DMS 273 (cell line): ENCODE data around the gene CSHL1.
A peak's percentile ranks its signal among the peaks of the same experiment; 100 is the strongest.
"Not testable (repeated sequence)": the region's sequence is repeated elsewhere in the genome, so short reads cannot be mapped to it uniquely, and the experiment has no call there.

Source experiments
- DNase-seq: peaks from one replicate; lab custom pipeline; 2025; ENCODE audit not compliant: unreplicated experiment; lab: John Stamatoyannopoulos, UW

The CSHL1 gene

DNA sequence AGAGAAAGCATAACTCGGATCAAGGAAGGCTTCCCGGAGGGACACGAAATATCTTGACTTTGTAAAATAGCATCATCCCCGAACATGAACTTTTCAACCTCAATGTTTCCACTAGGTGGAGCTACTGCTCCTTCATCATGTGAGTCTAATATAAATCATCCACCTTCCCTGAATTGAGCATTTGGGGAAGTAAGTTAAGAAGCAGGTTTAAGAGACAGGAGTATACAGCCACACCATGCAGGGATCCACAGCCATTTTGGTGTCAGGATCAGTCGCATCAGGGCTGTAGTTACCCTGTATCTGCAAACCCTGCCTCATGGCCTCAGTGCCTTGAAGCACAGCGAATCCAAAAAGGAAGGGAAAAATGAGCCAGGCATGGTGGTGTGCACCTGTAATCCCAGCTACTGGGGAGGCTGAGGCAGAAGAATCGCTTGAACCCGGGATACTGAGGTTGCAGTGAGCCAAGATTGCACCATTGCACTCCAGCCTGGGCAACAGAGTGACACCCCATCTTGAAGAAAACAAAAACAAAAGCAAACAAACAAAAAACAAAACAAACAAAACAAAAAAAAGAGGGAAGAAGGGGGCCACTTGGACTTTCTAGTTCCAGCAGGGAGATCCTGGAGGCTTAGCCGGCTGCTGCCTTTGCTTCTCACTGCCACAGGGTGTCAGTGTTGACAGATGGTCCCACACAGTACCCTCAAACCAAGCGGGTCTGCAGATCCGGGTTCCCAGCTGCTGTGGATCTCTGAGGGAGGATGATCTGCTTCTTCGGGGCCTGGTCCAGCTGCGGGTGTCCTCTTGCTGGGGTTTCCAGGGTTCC is 21.8 kb downstream of the CSHL1 start:
- DNase-seq: peak; percentile 84

DNA sequence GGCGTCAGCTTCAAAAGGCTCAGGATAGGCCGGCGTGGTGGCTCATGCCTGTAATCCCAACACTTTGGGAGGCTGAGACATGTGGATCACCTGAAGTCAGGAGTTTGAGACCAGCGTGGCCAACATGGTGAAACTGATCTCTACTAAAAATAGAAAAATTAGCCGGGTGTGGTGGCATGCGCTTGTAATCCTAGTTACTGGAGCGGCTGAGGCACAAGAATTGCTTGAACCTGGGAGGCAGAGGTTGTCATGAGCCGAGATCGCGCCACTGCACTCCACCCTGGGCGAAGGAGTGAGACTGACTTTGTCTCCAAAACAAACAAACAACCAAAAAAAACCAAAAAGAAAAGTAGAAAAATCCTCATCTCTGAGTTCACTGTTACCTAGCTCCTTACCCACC is 25.9 kb downstream of the CSHL1 start:
- DNase-seq: not testable (repeated sequence)

DNA sequence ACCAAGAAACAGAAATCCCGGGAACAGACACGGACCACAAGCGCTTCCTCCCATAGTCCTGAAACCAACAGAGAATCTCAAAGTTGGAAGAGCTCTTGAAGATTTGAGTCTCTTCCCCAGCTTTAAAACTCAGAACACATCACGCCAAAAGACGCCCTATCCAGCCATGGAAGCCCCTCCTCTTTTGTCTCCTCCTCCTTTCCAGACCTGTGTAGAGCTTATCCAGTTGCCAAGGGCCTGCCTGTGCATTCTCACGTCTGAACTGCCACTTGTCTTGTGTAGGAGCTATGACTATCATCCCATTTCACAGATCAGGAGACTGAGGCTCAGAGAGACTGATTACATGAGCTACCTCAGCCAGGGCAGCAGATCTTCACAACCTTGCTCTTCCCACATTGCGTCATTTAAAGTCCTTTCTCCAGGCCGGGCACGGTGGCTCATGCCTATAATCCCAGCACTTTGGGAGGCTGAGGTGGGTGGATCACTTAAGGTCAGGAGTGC is 28.4 kb downstream of the CSHL1 start:
- DNase-seq: not testable (repeated sequence)

DNA sequence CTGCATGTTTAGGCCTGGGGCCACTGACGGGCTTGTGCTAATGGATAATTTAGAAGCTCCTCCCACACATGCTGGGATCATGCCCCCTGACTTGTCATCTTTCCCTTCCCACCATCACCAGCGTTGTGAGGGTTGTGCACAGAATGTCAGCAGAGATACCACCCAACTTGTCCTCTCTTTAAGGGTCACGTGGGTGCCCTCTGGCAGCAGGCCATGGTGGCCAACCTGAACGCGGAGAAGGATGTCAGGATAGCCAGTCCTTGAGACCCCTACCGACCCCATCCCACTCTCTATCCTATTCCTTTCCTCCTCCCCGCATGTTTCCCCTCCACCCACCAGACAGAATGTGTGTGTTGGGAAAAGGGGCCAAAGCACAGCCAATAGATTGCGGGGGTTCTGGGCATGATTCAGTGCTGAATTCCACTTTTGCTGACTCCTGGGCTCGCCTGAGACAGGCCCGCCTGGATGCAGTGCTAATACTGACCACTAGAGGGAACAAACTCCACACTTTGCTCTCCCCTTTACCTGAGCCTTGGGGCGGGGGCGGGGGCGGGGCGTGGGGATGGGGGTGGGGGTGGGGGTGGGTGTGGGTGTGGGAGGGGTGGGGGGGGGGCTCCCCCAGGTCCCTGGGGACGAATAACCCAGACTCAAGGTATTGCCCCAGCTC is 29.0 kb downstream of the CSHL1 start, which contains the start of gene GH2:
Gene GH2, minus strand, starts transcription at position 10 of the 667 bp plus-strand sequence. CDS start 143 bp downstream, outside the sequence.
- DNase-seq: peak; percentile 77

DNA sequence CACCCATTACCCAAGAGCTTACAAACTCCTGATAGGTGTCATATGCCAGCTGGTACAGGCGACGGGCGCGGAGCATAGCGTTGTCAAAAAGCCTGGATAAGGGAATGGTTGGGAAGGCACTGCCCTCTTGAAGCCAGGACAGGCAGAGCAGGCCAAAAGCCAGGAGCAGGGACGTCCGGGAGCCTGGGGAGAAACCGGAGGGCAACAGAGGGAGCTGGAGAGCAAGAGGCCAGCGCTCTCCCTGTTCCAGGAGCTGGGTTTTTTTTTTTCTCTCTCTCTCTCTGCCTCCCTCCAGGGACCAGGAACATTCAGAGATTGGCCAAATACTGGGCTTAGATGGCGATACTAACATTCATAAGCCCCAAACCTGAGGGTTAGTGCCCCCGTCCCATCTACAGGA is 29.7 kb downstream of the CSHL1 start:
- DNase-seq: peak; percentile 44

DNA sequence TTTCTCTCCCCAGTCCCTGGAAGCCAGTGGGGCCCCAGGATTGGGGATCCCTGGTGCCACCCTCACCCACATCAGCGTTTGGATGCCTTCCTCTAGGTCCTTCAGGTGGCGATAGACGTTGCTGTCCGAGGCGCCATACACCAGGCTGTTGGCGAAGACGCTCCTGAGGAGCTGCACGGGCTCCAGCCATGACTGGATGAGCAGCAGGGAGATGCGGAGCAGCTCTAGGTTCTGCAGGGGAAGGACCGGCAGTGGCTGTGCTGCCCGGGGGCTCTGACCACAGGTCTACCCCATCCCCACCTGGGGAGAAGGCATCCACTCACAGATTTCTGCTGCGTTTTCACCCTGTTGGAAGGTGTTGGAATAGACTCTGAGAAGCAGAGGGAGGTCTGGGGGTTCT is 30.4 kb downstream of the CSHL1 start:
- no peak for DNase-seq

DNA sequence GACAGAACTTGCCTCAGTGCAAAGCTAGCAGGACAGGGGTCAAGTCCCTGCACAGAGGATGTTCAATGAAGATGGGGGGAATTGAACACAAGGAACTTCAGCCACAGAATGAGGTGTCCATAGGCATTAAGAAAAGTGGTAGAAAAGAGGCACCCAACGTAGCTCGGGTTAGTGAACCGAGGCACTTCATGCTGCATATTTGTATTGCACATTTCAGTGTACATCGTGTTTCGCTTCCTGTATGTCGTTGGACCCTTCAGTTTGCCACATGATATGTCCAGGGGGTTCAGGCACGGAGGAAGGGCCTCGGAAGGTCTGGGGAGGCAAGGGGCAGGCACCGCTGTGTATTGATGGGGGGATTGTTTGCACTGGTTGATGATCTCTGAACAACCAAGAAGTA is 32.6 kb downstream of the CSHL1 start:
- DNase-seq: not testable (repeated sequence)

DNA sequence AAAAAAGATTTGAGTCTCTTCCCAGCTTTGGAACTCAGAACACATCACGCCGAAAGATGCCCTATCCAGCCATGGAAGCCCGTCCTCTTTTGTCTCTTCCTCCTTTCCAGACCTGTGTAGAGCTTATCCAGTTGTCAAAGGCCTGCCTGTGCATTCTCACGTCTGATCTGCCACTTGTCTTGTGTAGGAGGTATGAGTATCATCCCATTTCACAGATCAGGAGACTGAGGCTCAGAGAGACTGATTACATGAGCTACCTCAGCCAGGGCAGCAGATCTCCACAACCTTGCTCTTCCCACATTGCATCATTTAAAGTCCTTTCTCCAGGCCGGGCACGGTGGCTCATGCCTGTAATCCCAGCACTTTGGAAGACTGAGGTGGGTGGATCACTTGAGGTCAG is 36.4 kb downstream of the CSHL1 start:
- not testable (repeated sequence) for DNase-seq

DNA sequence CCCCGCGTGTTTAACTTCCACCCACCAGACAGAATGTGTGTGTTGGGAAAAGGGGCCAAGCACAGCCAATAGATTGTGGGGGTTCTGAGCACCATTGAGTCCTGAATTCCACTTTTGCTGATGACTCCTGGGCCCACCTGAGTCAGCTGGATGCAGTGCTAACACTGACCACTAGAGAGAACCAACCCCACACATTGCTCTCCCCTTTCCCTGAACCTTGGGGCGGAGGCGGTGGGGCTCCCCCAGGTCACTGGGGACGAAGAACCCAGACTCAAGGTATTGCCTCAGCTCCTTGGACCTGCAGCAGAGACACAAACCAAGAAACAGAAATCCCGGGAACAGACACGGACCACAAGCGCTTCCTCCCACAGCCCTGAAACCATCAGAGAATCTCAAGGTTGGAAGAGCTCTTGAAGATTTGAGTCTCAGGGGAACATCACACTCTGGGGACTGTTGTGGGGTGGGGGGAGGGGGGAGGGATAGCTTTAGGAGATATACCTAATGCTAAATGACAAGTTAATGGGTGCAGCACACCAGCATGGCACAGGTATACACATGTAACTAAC is 36.9 kb downstream of the CSHL1 start:
- DNase-seq: not testable (repeated sequence)

DNA sequence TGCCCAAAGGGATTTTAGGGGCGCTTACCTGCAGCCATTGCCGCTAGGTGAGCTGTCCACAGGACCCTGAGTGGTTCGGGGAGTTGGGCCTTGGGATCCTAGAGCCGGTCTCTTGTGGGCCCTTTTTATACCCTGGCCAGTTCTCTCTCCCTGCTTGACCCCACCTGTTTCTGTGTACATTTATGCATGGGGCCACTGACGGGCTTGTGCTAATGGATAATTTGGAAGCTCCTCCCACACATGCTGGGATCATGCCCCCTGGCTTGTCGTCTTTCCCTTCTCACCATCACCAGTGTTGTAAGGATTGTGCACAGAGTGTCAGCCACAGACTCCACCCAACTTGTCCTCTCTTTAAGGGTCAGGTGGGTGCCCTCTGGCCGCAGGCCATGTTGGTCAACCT is 37.5 kb downstream of the CSHL1 start, which contains the start of gene CSH2:
Gene CSH2, minus strand, starts transcription at position 101 of the 400 bp plus-strand sequence. Its CDS starts 63 bp downstream, at position 38.
- DNase-seq: not testable (repeated sequence)

DNA sequence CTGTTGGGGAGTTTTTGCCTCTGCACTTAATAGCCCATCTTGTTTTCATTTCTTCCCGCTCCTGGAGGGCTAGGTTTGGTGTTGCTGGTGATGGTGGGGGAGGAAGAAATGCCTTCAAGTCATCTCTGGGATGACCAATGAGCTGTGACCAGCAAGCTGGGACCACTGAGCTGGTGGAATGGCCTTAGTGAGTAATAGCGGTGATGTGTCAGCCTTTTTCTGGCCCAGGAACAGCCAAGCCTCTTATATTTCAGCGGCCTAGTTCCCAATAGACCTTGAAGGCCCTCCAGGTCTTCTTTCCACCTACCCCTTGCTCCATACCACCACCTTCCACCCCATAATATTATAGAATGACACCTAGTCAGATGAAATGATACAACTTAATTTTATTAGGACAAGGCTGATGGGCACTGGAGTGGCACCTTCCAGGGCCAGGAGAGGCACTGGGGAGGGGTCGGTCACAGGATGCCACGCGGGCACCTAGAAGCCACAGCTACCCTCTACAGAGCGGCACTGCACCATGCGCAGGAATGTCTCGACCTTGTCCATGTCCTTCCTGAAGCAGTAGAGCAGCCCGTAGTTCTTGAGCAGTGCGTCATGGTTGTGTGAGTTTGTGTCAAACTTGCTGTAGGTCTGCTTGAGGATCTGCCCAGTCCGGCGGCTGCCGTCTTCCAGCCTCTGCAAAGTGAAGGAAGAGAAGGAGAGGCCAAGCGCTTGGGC is 39.3 kb downstream of the CSHL1 start:
- DNase-seq: not testable (repeated sequence)

DNA sequence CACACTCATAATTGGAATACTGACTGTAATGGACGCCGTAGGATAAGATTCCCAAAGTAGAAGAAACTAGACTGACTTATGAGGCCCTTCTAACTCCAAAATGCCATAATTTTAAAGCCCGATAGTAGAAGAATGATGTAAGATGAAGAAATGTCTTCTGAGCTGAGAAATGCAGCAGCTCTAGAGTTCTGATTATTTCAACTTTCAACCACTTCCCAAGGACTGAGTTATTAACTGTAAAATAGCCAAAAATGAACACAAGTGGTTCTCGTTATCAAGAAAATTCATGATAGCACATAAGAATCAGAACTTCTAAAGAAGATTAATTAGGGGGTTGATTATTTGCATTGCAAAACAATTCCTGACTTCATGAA is 40.8 kb downstream of the CSHL1 start:
- not testable (repeated sequence) for DNase-seq

DNA sequence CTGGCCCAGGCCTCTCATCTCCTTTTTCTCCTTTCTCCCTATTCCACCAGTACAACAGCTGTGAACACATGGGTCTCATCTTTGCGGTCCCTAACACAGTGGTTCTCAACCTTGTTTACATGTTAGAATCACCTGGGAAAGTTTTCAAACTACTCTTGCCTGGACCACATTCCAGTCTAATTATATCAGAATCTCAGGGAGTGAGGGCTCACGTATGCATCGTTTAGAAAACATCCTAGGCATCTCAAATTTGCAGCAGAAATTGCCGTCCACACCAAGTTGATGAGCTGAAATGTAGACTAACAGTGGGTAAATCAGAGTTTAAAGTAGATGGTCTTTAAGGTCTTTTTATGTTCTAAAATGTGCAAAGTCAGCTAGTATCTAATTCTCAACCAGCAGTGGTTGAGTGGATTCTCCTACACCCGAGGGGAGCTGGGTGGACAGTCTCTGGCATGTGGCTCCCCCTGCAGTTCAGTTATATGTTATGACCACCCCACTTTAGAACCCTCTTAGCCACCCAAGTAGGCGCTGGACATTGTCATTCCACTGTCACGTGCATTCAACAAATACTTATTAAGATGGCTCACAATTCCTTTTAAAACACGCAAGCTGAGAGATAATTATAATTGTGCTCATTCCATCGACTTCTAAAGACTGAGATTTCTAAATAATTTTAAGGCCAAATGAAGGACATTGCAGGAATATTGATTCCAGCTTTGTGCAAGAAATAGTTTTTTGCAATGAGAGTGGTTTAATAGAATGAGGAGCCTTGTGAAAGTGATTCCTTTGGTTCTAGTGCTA is 41.4 kb downstream of the CSHL1 start:
- DNase-seq: not testable (repeated sequence)

DNA sequence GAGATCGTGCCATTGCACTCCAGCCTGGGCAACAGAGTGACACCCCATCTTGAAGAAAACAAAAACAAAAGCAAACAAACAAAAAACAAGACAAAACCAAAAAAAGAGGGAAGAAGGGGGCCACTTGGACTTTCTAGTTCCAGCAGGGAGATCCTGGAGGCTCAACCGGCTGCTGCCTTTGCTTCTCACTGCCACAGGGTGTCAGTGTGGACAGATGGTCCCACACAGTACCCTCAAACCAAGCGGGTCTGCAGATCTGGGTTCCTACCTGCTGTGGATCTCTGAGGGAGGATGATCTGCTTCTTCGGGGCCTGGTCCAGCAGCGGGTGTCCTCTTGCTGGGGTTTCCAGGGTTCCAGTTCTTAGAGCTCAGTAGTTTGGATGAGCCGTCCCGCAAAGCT is 44.4 kb downstream of the CSHL1 start:
- DNase-seq: peak; percentile 50
